H1 (cell line): Measurements from ENCODE around the gene RBM45. TPM values are rescaled to one million over a fixed set of nuclear protein-coding genes. Genes with fewer than 3 reads are reported as not detected.
A peak's percentile ranks its signal among the peaks of the same experiment; 100 is the strongest.

Source experiments
- CHD2 ChIP-seq: IDR thresholded peaks from 2 replicates; pipeline ENCODE4 v1.6.1; 2012; ENCODE audit warnings: low read length, improper control_type of control experiment
- KDM4A ChIP-seq: IDR thresholded peaks from one replicate; pipeline ENCODE4 v1.7.1; 2012; ENCODE audit warnings: low read depth, mild to moderate bottlenecking, moderate library complexity, low read length, inconsistent platforms; ENCODE audit not compliant: severe bottlenecking
- polyA plus RNA-seq, 7 experiments: library from polyadenylated mRNA; depleted of rRNA in 3 of 7; stranded (reverse) in 5 of 7; unstranded in 2 of 7; fragments of >200 nt in 5 of 7; fragments of 200-250 nt in 2 of 7; gene quantifications; 1 replicate in 5 of 7; 2 replicates in 1 of 7; 4 replicates in 1 of 7; pipeline versions ENCODE4 v1.2.1 to v1.2.3, GENCODE V29; 2011 to 2013; ENCODE audit warnings: missing spikeins in 2 of 7, mixed read lengths in 2 of 7
- total RNA-seq: library from RNA; stranded (reverse); fragmentation: NEBNext Ultra II Directional; extraction: Animal tissue kit (Norgen Biotek cat#: 25700); gene quantifications from 2 replicates; pipeline ENCODE4 v1.2.1, GENCODE V29; 2021

Gene RBM45
- total and polyA plus RNA-seq, 2 of the 8 experiments (the other 6 are each of a cell fraction or from before 2014, with no cell fraction given), result 4.7 to 10.4 TPM

- TF ChIP-seq KDM4A (peak; percentile 86), CHD2 (0 out of 2 replicates have a peak, but pooled peaks have one; percentile 10)
- TF ChIP-seq, all 59 proteins: peak for 22
These were observed 39.6 kb upstream of the RBM45 start, which contains the start of gene PDE11A (continued) for GRCh38 chr2:178072383-178073301.
